Measurements from ENCODE around the gene CREB3L1.

Gene CREB3L1

DNA sequence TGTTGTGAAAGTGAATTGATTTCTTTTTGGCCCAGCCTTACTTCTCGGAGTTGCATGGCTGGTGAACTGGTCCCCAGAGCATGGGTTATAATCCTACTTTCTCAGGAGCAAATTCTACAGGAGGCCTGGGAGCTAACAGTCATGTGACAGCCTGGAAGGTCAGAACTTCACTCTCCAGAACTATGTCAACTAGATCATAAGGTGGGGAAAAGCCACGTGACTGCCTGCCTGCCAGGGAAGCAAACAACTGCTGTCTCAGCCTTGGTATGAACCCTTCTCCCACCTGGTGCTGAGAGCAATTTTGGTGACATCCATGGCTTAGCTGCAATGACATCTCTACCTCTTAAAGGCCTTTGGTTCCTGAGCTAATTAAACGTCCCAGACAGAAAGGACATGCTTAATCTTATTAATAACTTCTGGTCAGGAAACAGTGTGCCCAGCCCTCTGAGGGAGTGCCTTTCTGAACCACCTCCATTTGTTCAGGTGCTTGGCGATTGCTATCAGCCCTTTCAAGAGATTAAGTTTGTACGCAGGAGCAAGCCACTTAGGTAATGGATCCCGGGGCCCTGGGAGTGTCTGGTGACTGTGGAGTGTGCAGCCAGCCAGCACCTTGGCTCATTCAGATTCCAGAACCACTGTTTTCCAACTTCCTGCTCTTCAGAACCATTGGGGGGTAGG, 1.4 kb upstream of the CREB3L1 start:
- no peak for DNase-seq

DNA sequence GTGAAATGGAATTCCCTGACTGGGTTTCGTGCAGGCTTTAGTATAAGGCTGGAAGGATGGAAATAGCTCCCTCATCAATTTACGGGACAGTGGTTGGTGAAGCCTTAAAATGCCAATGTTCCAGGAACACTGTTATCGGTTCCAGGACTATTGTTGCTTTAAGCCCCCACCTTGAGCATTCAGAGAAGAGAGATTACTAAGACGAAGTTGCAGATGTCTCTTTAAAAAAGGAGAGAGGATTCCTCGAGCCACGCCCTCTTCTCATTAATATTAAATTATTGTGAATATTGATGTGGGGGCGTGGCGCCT, 195 bp upstream of the CREB3L1 start:
- no peak for DNase-seq

DNA sequence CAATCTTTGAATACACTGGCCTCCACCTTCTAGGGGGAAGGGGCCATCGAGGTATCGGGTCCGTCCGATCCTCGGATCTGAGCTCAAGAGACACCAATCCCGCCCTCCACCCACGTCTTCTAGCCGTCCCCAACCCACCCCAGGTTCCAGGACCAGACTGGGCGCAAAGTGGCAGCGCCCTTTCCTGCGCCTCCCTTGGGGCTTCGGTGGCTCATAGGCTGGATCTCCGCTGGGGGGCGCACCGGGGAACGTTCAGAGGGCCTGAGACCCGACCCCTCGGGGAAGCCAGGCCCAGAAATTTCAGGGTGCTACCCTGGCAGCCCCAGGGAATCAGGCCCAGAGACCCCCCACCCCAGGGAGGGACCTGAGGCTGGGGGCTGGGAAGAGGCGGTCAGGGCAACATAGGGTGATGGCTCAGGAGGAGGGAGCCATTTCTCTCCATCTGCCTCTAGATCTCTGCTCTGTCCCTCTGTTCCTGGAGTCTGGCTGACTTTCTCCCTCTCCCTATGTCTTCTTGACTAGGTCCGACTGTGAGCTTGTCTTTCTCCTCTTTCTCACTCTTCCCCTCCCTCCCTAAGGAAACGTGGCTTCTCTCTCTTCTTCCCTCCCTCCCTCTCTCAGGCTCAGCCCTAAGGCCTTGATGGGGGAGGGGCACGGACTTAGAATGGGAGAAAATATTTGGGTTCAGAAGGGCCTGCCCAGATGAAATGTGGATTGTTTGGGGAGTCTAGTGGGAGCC, 1.1 kb downstream of the CREB3L1 start:
- no peak for DNase-seq

DNA sequence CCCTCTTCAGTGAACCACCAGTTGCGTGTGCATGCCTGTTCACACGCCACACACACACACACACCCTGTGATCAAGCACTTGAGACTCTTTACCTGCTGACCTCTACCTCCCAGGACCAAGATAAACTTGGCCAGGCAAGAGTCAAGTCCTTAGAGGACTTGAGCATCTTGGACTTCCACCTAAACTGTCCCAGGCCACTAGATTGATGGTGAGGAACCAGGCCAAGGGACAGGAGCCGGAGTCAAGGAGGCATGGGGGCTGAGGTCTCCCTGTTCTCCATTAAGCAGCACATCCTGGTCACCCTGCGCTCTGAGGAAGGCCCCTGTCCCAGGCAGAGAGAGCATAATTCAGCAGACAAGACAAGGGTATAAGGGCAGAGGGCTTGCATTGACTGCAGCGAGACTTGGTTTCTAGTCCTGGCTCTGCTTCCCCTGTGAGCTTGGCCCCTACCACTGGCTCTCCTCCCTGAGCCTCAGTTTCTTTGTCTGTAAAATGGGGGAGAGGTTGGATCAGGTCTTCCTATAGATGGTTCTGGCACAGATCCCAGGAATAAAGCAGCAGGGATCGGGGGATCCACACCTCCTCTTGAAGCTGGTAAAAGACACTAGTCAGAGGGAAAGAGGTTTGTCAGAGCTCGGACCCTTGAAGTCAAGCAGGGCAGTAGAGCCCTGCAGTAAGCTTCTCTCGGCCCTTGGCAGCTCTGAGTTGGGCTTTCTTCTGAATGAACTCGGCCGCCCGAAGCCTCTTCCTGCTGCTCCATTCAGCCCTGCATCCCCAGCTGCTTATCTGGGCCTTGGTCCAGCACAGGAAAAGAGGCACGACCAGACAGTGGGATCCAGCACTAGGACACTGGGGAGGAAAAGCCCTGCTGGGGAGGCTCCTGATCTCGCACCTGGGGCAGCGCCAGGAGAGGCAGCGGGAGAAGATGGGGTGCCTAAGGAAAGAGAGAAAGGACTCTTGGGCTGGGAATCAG, 2.0 kb downstream of the CREB3L1 start:
- no peak for DNase-seq

- DNase-seq, result no peak
These were observed 3.2 kb downstream of the CREB3L1 start for GRCh38 chr11:46280706-46281105.

- DNase-seq, result no peak
These were observed 3.9 kb downstream of the CREB3L1 start for GRCh38 chr11:46281371-46281831.

DNA sequence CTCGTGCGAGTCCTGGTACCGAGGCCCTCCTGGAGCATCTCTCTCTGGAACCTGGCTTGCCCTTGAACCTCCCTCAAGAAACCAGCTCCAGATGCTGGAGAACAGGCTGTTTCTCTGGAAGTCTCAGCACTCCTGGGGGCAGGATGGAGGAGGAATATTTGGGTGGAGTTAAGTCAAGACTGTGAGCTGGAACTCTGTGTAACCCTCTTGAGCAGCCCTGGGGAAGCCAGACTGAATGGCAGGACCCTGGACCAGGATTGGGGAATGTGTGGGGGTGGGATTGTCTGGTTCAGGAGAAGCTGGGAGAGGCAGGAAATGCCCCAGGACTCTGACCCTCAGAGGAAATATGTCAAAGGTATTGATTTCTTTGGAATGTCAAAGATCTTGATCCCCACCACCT, 7.7 kb downstream of the CREB3L1 start:
- DNase-seq, result no peak

DNA sequence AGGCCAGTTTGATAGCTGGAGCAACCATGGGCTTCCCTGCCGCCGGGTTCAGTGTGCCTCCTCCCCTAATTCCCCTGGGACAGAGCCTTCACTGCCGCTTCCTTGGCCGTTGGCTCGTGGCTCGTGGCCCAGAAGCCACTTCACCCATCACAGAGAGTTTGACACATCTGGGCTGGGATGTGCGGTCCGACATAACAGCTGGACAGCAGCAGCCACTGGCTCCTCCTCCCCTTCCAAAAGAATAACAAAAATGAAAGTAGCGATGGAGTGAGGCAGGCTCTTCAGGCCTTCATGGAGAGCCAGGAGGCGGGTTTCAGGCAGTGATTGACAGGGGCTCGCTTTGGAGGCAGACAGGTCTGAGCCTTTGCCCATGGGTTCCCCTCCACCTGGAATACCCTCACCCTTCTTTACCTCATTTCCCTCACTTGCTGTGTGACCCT, 8.2 kb downstream of the CREB3L1 start:
- no peak for DNase-seq

- no peak for DNase-seq
These were observed 9.3 kb downstream of the CREB3L1 start for GRCh38 chr11:46286789-46287188.

DNA sequence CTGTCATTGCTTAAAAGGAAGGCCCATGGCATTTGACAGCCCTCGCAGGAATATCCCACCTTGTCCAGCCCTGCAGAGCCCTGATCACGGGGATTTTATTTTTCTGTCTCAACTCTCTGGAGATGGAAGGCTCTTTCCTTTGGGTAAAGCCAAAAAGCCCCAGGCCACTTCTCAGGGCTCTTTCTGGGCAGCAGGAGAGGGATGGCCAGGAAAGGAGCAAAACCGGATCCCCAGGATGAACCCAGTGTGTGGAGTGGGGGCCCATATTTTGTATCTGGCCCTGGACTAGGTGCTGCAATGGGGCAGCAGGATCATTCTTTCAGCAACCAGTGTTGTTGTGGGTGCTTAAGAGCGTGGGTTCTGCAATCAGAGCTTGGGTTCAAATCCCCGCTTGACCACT, 11.0 kb downstream of the CREB3L1 start:
- DNase-seq, result no peak

DNA sequence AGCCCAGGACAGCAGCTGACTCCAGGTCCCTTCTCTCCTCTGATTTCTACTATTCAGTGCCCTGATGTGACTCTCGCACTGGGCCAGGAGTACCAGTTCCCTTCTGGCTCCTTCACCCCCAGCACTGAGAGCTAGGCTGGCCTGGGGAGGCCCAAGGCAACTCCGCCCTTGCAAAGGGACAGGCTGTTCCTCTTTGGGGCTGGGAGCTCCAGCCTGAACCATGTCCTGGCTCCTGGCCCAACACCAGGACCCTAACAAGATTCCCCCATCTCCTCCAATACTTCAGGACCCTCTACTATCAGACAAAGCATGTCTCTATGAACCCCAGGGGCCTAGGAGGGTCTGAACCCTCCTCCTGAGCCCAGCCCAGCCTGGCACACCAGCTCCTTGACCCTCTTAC, 12.5 kb downstream of the CREB3L1 start:
- no peak for DNase-seq

DNA sequence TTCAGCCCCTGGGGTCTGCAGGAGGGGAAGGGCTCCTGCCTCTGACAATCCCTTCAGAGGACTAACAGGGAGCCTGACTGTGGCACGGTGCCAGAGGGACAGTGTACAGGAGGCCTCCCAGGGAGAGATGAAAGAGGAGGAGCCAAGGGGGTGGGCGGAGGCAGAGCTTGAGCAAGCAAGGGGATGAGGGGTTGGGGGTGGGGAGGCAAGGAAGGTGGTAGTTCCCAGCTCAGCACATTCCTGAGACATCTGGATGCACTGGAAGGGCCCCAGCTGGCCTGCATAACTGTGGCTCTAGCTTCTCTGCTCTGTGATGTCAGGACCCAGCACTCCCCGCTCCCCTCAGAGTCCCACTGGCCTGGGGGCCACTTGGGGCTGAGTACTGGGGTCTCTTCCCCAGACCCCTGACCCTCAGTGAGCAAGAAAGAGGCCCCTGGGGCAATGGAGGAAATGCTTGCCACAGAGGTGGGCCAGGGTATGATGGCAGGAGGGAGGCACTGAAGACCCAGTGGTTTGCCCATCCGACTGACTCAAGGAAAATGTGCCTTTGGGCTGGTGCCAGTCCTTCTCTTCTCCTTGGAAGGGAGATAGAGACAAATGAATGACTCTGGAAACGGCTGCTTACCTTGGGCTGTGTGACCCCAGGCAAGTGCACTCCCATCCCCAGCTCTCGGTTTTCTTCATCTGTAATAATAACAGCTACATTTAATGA, 13.3 kb downstream of the CREB3L1 start:
- no peak for DNase-seq

GRCh38 chr11:46291441-46292150, 14.1 kb downstream of the CREB3L1 start:
- DNase-seq, result no peak

DNA sequence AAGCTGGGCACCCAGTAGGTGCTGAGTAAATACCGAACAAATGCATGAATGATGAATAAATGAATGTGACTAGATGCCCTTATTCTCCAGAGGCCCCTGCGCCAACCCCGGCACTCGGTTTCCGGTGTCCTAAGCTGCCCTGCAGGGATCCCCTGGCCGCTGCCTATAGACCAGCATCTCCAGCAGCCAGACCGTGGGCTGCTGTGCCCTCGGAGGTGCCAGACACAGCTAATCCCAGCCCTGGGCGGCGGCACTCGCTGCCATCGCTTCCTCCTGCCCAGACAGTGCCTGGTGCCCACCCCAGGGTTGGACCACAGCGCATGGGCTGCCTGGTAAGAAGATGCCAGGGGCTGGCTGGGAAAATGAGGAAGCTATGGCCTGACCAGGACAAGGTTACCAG, 15.6 kb downstream of the CREB3L1 start:
- no peak for DNase-seq

DNA sequence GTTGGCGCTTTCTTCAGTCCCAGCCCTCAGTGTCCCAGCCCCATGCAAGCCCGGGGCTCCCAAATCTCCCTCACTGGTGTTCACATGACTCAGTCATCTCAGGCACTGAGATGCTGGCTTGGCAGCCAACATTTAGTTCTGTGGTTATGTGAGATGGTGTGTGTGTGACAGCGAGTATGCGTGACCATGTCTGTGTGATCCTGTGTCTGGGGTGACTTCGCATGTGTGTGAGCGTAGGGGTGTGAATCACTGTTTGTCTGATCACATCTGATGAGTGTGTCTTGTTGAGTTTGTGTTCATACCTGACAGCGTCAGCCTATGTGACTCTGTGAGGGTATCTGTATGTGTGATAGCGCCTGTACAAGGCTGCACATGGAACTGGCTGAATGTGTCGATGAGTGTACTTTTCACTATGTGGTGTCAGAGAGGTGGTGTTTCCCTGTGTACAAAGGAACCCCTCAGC, 16.2 kb downstream of the CREB3L1 start:
- DNase-seq, result no peak

GRCh38 chr11:46294365-46295309, 17.2 kb downstream of the CREB3L1 start:
- DNase-seq, result no peak

DNA sequence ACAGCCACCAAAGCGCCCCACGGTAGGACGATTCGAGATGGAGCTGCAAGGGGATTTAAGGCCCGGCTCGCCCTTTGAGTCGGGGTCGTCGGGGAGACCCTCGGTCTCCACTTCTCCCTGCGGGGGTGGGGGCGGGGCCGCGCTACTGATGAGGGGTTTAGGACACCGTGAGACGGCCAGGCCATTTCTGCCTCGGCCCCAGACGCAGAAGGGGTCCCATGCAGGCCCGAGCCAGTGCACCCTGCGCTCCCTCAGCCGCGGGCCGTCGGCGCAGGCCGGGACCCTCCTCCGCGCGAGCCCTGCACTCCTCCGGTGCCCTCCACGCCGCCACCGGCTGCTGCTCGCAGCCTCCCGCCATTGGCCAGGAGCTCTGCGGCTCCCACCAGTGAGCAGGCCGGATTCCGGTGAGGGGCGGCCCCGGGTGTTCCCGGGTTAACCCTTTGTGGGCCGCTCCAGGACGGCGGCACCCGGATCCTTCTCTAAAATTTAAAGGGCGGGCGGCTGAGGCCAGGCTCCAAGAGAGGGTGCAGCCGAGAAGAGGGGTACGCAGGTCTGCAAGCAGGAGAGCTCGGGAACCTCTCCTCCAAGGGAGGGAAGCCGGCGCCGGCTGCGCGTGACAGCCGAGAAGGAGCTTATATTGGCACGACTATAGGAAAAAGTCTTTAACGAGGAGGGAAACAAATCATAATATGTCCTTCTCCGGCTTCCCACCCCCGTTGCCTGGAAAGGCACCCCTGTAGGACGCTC, 18.0 kb downstream of the CREB3L1 start:
- peak; percentile 31 to 58 (median 48) for DNase-seq

DNA sequence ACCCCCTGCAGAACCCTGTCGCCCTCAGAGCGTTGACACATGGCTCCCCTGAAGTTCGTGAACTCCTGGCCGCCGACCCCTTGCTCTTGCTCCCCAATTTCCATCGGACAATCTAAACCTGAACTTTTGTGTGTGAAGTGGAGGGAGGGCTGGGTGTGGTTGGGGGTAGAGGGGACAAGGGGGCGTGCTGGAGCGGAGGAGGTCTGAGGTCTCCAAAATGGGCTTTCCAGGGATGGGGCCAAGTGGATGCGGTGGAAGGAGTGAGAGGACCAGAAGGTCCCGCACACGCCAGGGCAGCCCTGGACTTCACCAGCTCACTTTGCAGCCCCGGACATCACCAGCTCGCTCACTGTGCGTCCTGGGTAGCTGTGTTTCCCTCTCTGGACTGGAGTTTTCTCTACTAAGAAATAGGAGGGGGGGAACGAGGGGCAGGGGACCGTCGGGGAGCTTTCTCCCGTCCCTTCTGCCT, 18.6 kb downstream of the CREB3L1 start:
- DNase-seq, result no peak

GRCh38 chr11:46296528-46297448, 19.3 kb downstream of the CREB3L1 start:
- no peak for DNase-seq
